Astrocyte (in vitro differentiated cells and primary cell): ENCODE data around the gene KCNQ1. TPM values are rescaled to one million over a fixed set of nuclear protein-coding genes. Genes with fewer than 3 reads are reported as not detected.

Experiments
- DNase-seq: peaks from one replicate; pipeline ENCODE4 v3.0.0-alpha.2; 2010; ENCODE audit warnings: low read depth
- FAIRE-seq: peaks from 2 replicates; lab custom pipeline; 2011; peaks lifted over from hg19 to GRCh38; lab: Jason Lieb, UNC
- H2AFZ ChIP-seq: 2 replicates; pipeline ENCODE4 v1.6.0; 2012; ENCODE audit warnings: low read depth, low read length, inconsistent platforms
- H3K27ac ChIP-seq: 2 replicates; pipeline ENCODE4 v1.5.1; 2011; ENCODE audit warnings: low read depth, low read length, inconsistent platforms
- H3K27me3 ChIP-seq: 2 replicates; pipeline ENCODE4 v1.6.0; 2011; ENCODE audit warnings: low read length, inconsistent platforms; ENCODE audit not compliant: insufficient read depth
- H3K36me3 ChIP-seq: 2 replicates; pipeline ENCODE4 v1.5.1; 2011; ENCODE audit warnings: low read length, inconsistent platforms; ENCODE audit not compliant: insufficient read depth
- H3K4me1 ChIP-seq: 2 replicates; pipeline ENCODE4 v1.5.1; 2011; ENCODE audit warnings: low read length, inconsistent platforms; ENCODE audit not compliant: insufficient read depth
- H3K4me2 ChIP-seq: 2 replicates; pipeline ENCODE4 v1.6.0; 2012; ENCODE audit warnings: low read length, inconsistent platforms
- H3K4me3 ChIP-seq: 2 replicates; pipeline ENCODE4 v1.5.1; 2011; ENCODE audit warnings: low read depth, mild to moderate bottlenecking, low read length, inconsistent platforms; ENCODE audit not compliant: insufficient read depth
- H3K79me2 ChIP-seq: 2 replicates; pipeline ENCODE4 v1.6.0; 2012; ENCODE audit warnings: mild to moderate bottlenecking, low read length, inconsistent platforms; ENCODE audit not compliant: insufficient read depth
- H3K9ac ChIP-seq: 2 replicates; pipeline ENCODE4 v1.6.0; 2012; ENCODE audit warnings: mild to moderate bottlenecking, low read length, inconsistent platforms
- H3K9me3 ChIP-seq: 2 replicates; pipeline ENCODE4 v1.5.1; 2012; ENCODE audit warnings: low read depth, mild to moderate bottlenecking, low read length, inconsistent platforms; ENCODE audit not compliant: insufficient read depth
- H4K20me1 ChIP-seq: 2 replicates; pipeline ENCODE4 v1.6.0; 2012; ENCODE audit warnings: low read length, inconsistent platforms; ENCODE audit not compliant: insufficient read depth
- H3K27ac Mint-ChIP-seq: one replicate; pipeline ENCODE4 v1.8.0; 2021; ENCODE audit warnings: mild to moderate bottlenecking, mixed read lengths; ENCODE audit not compliant: unreplicated experiment
- H3K27me3 Mint-ChIP-seq: one replicate; pipeline ENCODE4 v1.8.0; 2021; ENCODE audit warnings: low read depth, mixed read lengths; ENCODE audit not compliant: unreplicated experiment
- H3K36me3 Mint-ChIP-seq: one replicate; pipeline ENCODE4 v1.8.0; 2021; ENCODE audit warnings: low read depth, mixed read lengths; ENCODE audit not compliant: unreplicated experiment
- H3K4me1 Mint-ChIP-seq: one replicate; pipeline ENCODE4 v1.8.0; 2021; ENCODE audit warnings: low read depth, mixed read lengths; ENCODE audit not compliant: unreplicated experiment
- H3K4me3 Mint-ChIP-seq: one replicate; pipeline ENCODE4 v1.8.0; 2021; ENCODE audit warnings: mild to moderate bottlenecking, moderate library complexity, mixed read lengths; ENCODE audit not compliant: unreplicated experiment
- H3K9me3 Mint-ChIP-seq: one replicate; pipeline ENCODE4 v1.8.0; 2021; ENCODE audit warnings: mild to moderate bottlenecking, mixed read lengths; ENCODE audit not compliant: unreplicated experiment
- CTCF ChIP-seq: IDR thresholded peaks from 2 replicates; pipeline ENCODE4 v1.5.1; 2011; ENCODE audit warnings: low read depth, mild to moderate bottlenecking, inconsistent platforms, low read length, moderate library complexity; ENCODE audit not compliant: insufficient read depth
- EZH2 ChIP-seq: IDR thresholded peaks from 2 replicates; pipeline ENCODE4 v1.6.1; 2012; ENCODE audit warnings: mild to moderate bottlenecking, low read length, inconsistent platforms; ENCODE audit not compliant: insufficient read depth
- total RNA-seq: library from RNA; stranded (reverse); gene quantifications from 2 replicates; pipeline ENCODE4 v1.2.1, GENCODE V29; 2021

KCNQ1 gene
- total RNA-seq, 1 donor from 2014 or later = not detected

DNA sequence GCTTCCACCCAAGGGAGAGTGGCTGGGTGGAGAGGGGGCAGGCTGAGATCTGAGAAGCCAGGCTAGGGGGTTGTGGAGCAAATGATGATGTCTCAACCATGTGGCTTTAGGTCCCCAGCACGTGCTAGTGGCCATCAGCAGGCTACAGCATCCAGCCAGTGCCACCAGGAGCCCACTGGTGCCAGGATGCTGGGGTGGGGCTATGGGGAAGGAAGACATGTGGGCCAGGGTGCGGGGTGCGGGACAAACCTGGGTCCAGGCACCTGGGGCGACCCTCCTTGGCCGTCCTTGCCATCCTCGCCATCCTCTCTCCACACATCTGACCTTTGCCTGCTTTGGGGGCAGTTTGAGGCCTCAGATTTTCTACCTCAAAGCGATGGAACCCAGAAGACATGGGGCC, 104.3 kb downstream of the KCNQ1 start:
- H3K4me3 Mint-ChIP-seq = no peak overlapping the region
- no peak overlapping the region for H3K27ac ChIP-seq
- H3K27me3 ChIP-seq = peaks cover 17% of the 10 kb centered on the region
- DNase-seq (no peak), FAIRE-seq (no peak)
- TF ChIP-seq CTCF (no peak), EZH2 (no peak)
- peaks cover 74% of the 10 kb centered on the region for H3K27me3 Mint-ChIP-seq
- H3K9me3 ChIP-seq = peaks cover 3% of the 10 kb centered on the region
- H2AFZ ChIP-seq = no peak overlapping the region
- no peaks in the 10 kb centered on the region for H3K79me2 ChIP-seq
- no peaks in the 10 kb centered on the region for H3K36me3 Mint-ChIP-seq
- no peak overlapping the region for H3K27ac Mint-ChIP-seq
- H3K4me1 Mint-ChIP-seq = no peaks in the 10 kb centered on the region
- no peaks in the 10 kb centered on the region for H3K4me1 ChIP-seq
- peaks cover 7% of the 10 kb centered on the region for H3K9me3 Mint-ChIP-seq
- H3K9ac ChIP-seq = no peak overlapping the region
- H3K4me2 ChIP-seq = no peak overlapping the region
- H4K20me1 ChIP-seq = no peaks in the 10 kb centered on the region
- no peaks in the 10 kb centered on the region for H3K36me3 ChIP-seq
- no peak overlapping the region for H3K4me3 ChIP-seq

GRCh38 chr11:2549491-2549875, 104.7 kb downstream of the KCNQ1 start:
- Histone ChIP-seq H2AFZ (no peak overlapping the region), H3K9ac (no peak overlapping the region), H4K20me1 (no peaks in the 10 kb centered on the region), H3K4me2 (no peak overlapping the region), H3K27ac (no peak overlapping the region), H3K9me3 (peaks cover 3% of the 10 kb centered on the region), H3K79me2 (no peaks in the 10 kb centered on the region), H3K36me3 (no peaks in the 10 kb centered on the region), H3K4me1 (no peaks in the 10 kb centered on the region), H3K27me3 (peaks cover 17% of the 10 kb centered on the region), H3K4me3 (no peak overlapping the region)
- FAIRE-seq = no peak
- Mint-ChIP-seq H3K4me1 (no peaks in the 10 kb centered on the region), H3K9me3 (peaks cover 7% of the 10 kb centered on the region), H3K27me3 (peaks cover 74% of the 10 kb centered on the region), H3K36me3 (no peaks in the 10 kb centered on the region), H3K4me3 (no peak overlapping the region), H3K27ac (no peak overlapping the region)
- TF ChIP-seq EZH2 (no peak), CTCF (no peak)
- no peak for DNase-seq

- H3K79me2 ChIP-seq = no peaks in the 10 kb centered on the region
- peaks cover 17% of the 10 kb centered on the region for H3K27me3 ChIP-seq
- FAIRE-seq = no peak
- H2AFZ ChIP-seq = no peak overlapping the region
- peaks cover 3% of the 10 kb centered on the region for H3K9me3 ChIP-seq
- DNase-seq = no peak
- no peak overlapping the region for H3K27ac Mint-ChIP-seq
- H3K9ac ChIP-seq = no peak overlapping the region
- TF ChIP-seq CTCF = no peak
- H3K36me3 Mint-ChIP-seq = no peaks in the 10 kb centered on the region
- no peaks in the 10 kb centered on the region for H3K4me1 Mint-ChIP-seq
- H3K27ac ChIP-seq = no peak overlapping the region
- H3K4me3 ChIP-seq = no peak overlapping the region
- H4K20me1 ChIP-seq = no peaks in the 10 kb centered on the region
- H3K4me3 Mint-ChIP-seq = no peak overlapping the region
- H3K4me2 ChIP-seq = no peak overlapping the region
- no peaks in the 10 kb centered on the region for H3K4me1 ChIP-seq
- H3K36me3 ChIP-seq = no peaks in the 10 kb centered on the region
- H3K9me3 Mint-ChIP-seq = peaks cover 7% of the 10 kb centered on the region
- H3K27me3 Mint-ChIP-seq = peaks cover 73% of the 10 kb centered on the region
Observed at GRCh38 chr11:2549876-2550605, 105.2 kb downstream of the KCNQ1 start.
